ENCODE data around the gene ST6GALNAC4. TPM values are rescaled to one million over a fixed set of nuclear protein-coding genes. Genes with fewer than 3 reads are reported as not detected.
A peak's percentile ranks its signal among the peaks of the same experiment; 100 is the strongest.

ST6GALNAC4 gene
- total and polyA plus RNA-seq, 10 of the 15 experiments (the other 5 are each of a cell fraction or from before 2014, with no cell fraction given), result 4.2 to 63.2 (median 35.2) TPM

DNA sequence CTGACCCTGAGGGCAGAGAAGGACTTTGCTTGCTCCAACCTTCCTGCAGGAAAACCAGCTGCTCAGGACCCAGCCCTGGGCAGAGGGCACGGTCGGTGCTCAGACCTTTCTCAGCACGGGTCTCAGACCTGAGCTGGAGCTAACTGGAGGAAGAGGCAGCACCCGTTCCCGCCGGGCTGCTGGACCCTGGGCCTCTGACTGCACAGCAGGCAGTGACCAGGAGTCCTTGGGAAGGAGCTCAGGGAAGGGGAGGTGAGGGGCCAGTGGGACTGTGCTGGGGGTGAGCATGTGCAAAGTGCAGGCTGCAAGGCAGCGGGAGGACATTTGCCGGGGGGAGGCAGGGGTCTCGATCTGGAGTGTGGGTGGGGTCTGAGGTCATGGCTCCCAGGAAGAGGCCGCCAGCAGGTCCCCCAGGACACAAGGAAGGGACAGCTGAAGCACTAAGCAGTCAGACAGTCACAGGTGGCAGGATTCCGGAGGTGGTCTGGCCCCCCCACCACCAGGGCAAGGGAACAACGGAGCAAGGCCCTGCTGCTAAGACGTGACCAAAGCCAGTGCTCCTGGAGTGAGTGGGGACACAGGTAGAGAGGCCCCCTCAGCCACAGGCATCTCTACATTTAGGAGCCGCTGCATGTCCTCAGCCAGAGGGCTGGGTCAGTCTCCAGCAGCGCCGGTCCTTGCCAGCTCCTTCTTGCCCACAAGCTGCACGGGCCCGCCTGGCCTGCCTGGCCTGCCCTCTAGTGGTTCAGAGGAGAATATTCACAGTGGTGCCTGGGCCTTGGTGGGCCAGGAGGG, 25.6 kb upstream of the ST6GALNAC4 start:
- RAD21 ChIA-PET (ENCODE audit: unreplicated experiment), result interaction anchor here (0.7 to 5.0 kb wide), 7 partner anchors 12 to 207 kb away, joined by 3 to 83 read pairs (median 5); partner anchors contain the start of genes EEIG1, PIP5KL1 and TOR2A
- SMC1A ChIA-PET (ENCODE audit: uncharacterized antibody, unreplicated experiment), result interaction anchor here (0.6 to 7.2 kb wide), 6 partner anchors 34 to 182 kb away, joined by 3 to 84 read pairs (median 4); no protein-coding TSS in a partner anchor
- Histone ChIP-seq H3K27ac (ENCODE audit: control insufficient read depth, insufficient read depth) (no peak overlapping the region), H3K79me2 (ENCODE audit: control insufficient read depth, insufficient read depth, low read length) (peaks cover 2% of the 10 kb centered on the region), H3K27me3 (replicated peaks in 1 of 2; ENCODE audit: control insufficient read depth in 2 of 2, insufficient read depth in 2 of 2, low read length in 1 of 2) (no peaks in the 10 kb centered on the region), H2AFZ (ENCODE audit: control insufficient read depth, low read depth, low read length) (no peak overlapping the region), H3K9me3 (replicated peaks; ENCODE audit: control insufficient read depth, insufficient read depth, low read length) (no peaks in the 10 kb centered on the region), H3K4me1 (ENCODE audit: control insufficient read depth, insufficient read depth, low read length) (peaks cover 12% of the 10 kb centered on the region), H3K4me2 (ENCODE audit: control insufficient read depth, insufficient read depth) (no peak overlapping the region), H3K4me3 (no peak overlapping the region), H3K9ac (ENCODE audit: control insufficient read depth, insufficient read depth, low read length) (no peak overlapping the region), H4K20me1 (ENCODE audit: control insufficient read depth, insufficient read depth) (no peaks in the 10 kb centered on the region), H3K36me3 (ENCODE audit: control insufficient read depth in 2 of 2, insufficient read depth in 2 of 2, low read length in 1 of 2) (peaks cover 0 to 11% of the 10 kb centered on the region in 2 experiments; a peak in 3 of 4 replicates)
- BruUV-seq (replicated peaks), result no TSS peak
- DNase-seq (ENCODE audit: low read depth, low spot score) (no peak), ATAC-seq (peak; percentile 83), FAIRE-seq (no peak)
- in situ Hi-C loops (cut with MboI) (no loop called here), intact Hi-C loops (cut with micrococcal nuclease; ENCODE audit: unreplicated experiment) (loop anchor here (1.0 kb wide), 2 partner anchors 93 to 175 kb away; no protein-coding TSS in a partner anchor)
- POLR2A ChIA-PET, result interaction anchor here (0.6 to 1.0 kb wide), 3 partner anchors 9 to 362 kb away, joined by 3 to 4 read pairs (median 3); no protein-coding TSS in a partner anchor
- CTCF ChIA-PET, result interaction anchor here (0.6 to 7.7 kb wide), 40 partner anchors 10 to 244 kb away, joined by 3 to 261 read pairs (median 4); partner anchors contain the start of genes EEIG1, NAIF1, PIP5KL1 and SLC25A25
- WGBS (ENCODE audit: insufficient coverage, insufficient replicate concordance, low lambda C conversion rate, missing lambda C conversion rate), result 57% methylated on average over 18 of the region's 18 CpGs
- TF ChIP-seq SRF (IDR thresholded peaks at IDR 0.05; ENCODE audit: low read depth in 2 of 2, low read length in 2 of 2) (no peak), SMARCA5 (IDR thresholded peaks at IDR 0.05) (peak; percentile 47; the same call in 1 of the 2 replicates), ZSCAN29 (IDR thresholded peaks at IDR 0.05) (no peak), MEF2A (IDR thresholded peaks at IDR 0.05; ENCODE audit: insufficient read depth, low read depth, low read length) (no peak), TCF7 (IDR thresholded peaks at IDR 0.05; ENCODE audit: borderline replicate concordance) (no peak), RUNX3 (IDR thresholded peaks at IDR 0.05; ENCODE audit: low read length) (no peak)
- TF ChIP-seq, protein P1, sequence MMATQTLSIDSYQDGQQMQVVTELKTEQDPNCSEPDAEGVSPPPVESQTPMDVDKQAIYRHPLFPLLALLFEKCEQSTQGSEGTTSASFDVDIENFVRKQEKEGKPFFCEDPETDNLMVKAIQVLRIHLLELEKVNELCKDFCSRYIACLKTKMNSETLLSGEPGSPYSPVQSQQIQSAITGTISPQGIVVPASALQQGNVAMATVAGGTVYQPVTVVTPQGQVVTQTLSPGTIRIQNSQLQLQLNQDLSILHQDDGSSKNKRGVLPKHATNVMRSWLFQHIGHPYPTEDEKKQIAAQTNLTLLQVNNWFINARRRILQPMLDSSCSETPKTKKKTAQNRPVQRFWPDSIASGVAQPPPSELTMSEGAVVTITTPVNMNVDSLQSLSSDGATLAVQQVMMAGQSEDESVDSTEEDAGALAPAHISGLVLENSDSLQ (IDR thresholded peaks at IDR 0.05), result no peak
- TF ChIP-seq, protein P2, sequence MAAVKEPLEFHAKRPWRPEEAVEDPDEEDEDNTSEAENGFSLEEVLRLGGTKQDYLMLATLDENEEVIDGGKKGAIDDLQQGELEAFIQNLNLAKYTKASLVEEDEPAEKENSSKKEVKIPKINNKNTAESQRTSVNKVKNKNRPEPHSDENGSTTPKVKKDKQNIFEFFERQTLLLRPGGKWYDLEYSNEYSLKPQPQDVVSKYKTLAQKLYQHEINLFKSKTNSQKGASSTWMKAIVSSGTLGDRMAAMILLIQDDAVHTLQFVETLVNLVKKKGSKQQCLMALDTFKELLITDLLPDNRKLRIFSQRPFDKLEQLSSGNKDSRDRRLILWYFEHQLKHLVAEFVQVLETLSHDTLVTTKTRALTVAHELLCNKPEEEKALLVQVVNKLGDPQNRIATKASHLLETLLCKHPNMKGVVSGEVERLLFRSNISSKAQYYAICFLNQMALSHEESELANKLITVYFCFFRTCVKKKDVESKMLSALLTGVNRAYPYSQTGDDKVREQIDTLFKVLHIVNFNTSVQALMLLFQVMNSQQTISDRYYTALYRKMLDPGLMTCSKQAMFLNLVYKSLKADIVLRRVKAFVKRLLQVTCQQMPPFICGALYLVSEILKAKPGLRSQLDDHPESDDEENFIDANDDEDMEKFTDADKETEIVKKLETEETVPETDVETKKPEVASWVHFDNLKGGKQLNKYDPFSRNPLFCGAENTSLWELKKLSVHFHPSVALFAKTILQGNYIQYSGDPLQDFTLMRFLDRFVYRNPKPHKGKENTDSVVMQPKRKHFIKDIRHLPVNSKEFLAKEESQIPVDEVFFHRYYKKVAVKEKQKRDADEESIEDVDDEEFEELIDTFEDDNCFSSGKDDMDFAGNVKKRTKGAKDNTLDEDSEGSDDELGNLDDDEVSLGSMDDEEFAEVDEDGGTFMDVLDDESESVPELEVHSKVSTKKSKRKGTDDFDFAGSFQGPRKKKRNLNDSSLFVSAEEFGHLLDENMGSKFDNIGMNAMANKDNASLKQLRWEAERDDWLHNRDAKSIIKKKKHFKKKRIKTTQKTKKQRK (IDR thresholded peaks at IDR 0.05; ENCODE audit: low read depth, low read length), result no peak
- TF ChIP-seq, protein P3, sequence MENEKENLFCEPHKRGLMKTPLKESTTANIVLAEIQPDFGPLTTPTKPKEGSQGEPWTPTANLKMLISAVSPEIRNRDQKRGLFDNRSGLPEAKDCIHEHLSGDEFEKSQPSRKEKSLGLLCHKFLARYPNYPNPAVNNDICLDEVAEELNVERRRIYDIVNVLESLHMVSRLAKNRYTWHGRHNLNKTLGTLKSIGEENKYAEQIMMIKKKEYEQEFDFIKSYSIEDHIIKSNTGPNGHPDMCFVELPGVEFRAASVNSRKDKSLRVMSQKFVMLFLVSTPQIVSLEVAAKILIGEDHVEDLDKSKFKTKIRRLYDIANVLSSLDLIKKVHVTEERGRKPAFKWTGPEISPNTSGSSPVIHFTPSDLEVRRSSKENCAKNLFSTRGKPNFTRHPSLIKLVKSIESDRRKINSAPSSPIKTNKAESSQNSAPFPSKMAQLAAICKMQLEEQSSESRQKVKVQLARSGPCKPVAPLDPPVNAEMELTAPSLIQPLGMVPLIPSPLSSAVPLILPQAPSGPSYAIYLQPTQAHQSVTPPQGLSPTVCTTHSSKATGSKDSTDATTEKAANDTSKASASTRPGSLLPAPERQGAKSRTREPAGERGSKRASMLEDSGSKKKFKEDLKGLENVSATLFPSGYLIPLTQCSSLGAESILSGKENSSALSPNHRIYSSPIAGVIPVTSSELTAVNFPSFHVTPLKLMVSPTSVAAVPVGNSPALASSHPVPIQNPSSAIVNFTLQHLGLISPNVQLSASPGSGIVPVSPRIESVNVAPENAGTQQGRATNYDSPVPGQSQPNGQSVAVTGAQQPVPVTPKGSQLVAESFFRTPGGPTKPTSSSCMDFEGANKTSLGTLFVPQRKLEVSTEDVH (IDR thresholded peaks at IDR 0.05; ENCODE audit: low read depth, partially characterized antibody), result no peak
